Measurements from ENCODE around the gene SPEM1. TPM values are rescaled to one million over a fixed set of nuclear protein-coding genes. Genes with fewer than 3 reads are reported as not detected.

Gene SPEM1
- total and polyA plus RNA-seq, 4 donors = not detected

DNA sequence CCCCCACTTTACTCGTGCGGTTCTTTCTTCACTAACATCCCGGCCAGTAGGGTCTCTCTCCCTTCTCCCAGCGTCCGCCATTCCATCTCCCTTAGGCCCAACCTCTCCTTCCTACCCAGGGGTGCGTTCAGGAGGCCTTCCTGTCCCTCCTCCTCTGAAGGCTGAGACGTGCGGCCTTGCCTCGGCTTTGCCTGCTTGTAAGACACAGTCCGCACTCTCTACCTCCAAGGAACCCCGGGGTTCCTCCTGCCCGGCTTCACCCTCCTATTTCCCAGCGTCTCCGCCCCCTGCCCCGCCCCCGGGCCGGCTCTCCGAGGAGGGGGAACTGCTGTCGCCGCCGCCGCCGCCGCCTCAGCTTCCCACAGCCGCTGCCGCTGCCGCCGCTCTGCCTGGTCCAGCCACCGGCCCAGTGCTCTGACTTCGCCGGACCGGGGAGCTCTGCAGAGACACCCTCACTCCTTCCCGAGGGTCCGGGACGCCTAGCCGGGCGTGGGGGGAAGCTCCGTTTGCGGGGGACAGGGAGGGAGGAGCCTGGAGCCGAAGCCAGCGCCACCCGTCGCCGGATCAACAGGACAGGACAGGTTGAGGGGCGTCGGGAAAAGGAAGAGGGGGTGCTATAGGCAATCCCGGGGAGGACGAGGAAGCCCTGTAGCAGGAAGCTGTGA is 18.0 kb downstream of the SPEM1 start:
- H3K4me3 ChIP-seq (ENCODE audit: low read depth in 1 of 3, low read length in 3 of 3) = peak overlapping the region in 1 of 3 donors; percentile 26
- no peak for TF ChIP-seq CTCF (IDR thresholded peaks at IDR 0.05; ENCODE audit: low read depth, low read length, missing input control)
- TF ChIP-seq JUND (IDR thresholded peaks at IDR 0.05) = no peak
- TF ChIP-seq HNF4A (conservative IDR thresholded peaks at IDR 0.05) = no peak
- TF ChIP-seq FOXA2 (IDR thresholded peaks at IDR 0.05) = no peak
- TF ChIP-seq, protein P1, sequence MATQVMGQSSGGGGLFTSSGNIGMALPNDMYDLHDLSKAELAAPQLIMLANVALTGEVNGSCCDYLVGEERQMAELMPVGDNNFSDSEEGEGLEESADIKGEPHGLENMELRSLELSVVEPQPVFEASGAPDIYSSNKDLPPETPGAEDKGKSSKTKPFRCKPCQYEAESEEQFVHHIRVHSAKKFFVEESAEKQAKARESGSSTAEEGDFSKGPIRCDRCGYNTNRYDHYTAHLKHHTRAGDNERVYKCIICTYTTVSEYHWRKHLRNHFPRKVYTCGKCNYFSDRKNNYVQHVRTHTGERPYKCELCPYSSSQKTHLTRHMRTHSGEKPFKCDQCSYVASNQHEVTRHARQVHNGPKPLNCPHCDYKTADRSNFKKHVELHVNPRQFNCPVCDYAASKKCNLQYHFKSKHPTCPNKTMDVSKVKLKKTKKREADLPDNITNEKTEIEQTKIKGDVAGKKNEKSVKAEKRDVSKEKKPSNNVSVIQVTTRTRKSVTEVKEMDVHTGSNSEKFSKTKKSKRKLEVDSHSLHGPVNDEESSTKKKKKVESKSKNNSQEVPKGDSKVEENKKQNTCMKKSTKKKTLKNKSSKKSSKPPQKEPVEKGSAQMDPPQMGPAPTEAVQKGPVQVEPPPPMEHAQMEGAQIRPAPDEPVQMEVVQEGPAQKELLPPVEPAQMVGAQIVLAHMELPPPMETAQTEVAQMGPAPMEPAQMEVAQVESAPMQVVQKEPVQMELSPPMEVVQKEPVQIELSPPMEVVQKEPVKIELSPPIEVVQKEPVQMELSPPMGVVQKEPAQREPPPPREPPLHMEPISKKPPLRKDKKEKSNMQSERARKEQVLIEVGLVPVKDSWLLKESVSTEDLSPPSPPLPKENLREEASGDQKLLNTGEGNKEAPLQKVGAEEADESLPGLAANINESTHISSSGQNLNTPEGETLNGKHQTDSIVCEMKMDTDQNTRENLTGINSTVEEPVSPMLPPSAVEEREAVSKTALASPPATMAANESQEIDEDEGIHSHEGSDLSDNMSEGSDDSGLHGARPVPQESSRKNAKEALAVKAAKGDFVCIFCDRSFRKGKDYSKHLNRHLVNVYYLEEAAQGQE (IDR thresholded peaks at IDR 0.05) = no peak
- no peak for TF ChIP-seq TAF1 (conservative IDR thresholded peaks at IDR 0.05)
- TF ChIP-seq, protein P2, sequence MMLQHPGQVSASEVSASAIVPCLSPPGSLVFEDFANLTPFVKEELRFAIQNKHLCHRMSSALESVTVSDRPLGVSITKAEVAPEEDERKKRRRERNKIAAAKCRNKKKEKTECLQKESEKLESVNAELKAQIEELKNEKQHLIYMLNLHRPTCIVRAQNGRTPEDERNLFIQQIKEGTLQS (IDR thresholded peaks at IDR 0.05) = no peak
- TF ChIP-seq, protein P3, sequence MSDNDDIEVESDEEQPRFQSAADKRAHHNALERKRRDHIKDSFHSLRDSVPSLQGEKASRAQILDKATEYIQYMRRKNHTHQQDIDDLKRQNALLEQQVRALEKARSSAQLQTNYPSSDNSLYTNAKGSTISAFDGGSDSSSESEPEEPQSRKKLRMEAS (IDR thresholded peaks at IDR 0.05) = no peak
- no peak for TF ChIP-seq RXRA (IDR thresholded peaks at IDR 0.05)
- TF ChIP-seq HNF4G (IDR thresholded peaks at IDR 0.05) = no peak
- TF ChIP-seq SP1 (IDR thresholded peaks at IDR 0.05) = no peak
- no peak for TF ChIP-seq ZBTB33 (IDR thresholded peaks at IDR 0.05)
- TF ChIP-seq YY1 (IDR thresholded peaks at IDR 0.05) = no peak
- TF ChIP-seq RAD21 (IDR thresholded peaks at IDR 0.05) = no peak
- 42% methylated on average over 48 of the region's 48 CpGs for WGBS
- no peak overlapping the region for H3K27ac ChIP-seq (ENCODE audit: low read depth in 1 of 2, low read length in 2 of 2)
- no peaks in the 10 kb centered on the region for H3K36me3 ChIP-seq (ENCODE audit: control insufficient read depth in 4 of 4, insufficient read depth in 3 of 4, low read depth in 1 of 4, low read length in 3 of 4)
- peaks cover 20 to 48% (median 39%) of the 10 kb centered on the region in 4 donors for H3K4me1 ChIP-seq (ENCODE audit: control insufficient read depth in 4 of 4, insufficient read depth in 4 of 4, low read length in 3 of 4)
- no peak overlapping the region for H3K9ac ChIP-seq (ENCODE audit: low read depth in 1 of 2, low read length in 2 of 2)
- H3K9me3 ChIP-seq (ENCODE audit: control insufficient read depth in 4 of 4, low read length in 3 of 4) = no peaks in the 10 kb centered on the region
- DNase-seq (ENCODE audit: low spot score) = peak; percentile 46
- peaks cover 0 to 3% (median 0%) of the 10 kb centered on the region in 4 donors for H3K27me3 ChIP-seq (ENCODE audit: control insufficient read depth in 4 of 4, insufficient read depth in 4 of 4, low read length in 3 of 4)
